HL-60 (cell line): ENCODE data around the gene TNRC18.

ENCODE experiments used
- GABPA ChIP-seq: IDR thresholded peaks from 2 replicates; pipeline ENCODE4 v1.6.1; 2012; ENCODE audit warnings: low read depth
- POLR2AphosphoS5 ChIP-seq: IDR thresholded peaks from 2 replicates; pipeline ENCODE4 v1.6.1; 2012; ENCODE audit warnings: low read depth
- SPI1 ChIP-seq: IDR thresholded peaks from 2 replicates; pipeline ENCODE4 v1.6.1; 2012; ENCODE audit warnings: low read depth, mild to moderate bottlenecking, borderline replicate concordance
- TF ChIP-seq, protein P1 (sequence below): IDR thresholded peaks from one replicate; pipeline ENCODE4 v1.5.1; 2011; ENCODE audit warnings: low read length, control low read depth, inconsistent platforms; ENCODE audit not compliant: insufficient read depth
- TF ChIP-seq, protein P2 (sequence below): IDR thresholded peaks from 2 replicates; pipeline ENCODE4 v1.6.1; 2012; ENCODE audit warnings: low read depth; ENCODE audit not compliant: insufficient replicate concordance

DNA sequence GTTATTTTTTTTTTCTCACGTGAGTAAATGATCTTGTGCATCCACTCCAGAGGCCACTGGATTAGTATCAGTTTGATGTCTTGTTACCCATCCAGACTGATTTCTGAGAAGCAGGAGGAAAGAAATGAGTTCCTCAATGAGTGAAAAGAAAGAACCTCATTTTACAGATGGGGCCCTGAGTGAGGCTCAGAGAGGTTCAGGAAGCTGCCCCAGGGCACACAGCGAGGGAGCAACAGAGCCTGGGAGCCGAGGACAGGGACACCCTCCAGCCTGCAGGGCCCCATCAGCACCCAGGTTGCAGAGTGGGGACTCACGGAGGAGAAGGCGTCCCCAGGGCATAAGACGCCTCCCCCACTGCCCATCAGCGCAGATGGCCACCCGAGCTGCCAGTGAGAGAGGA lies 30.9 kb upstream of the TNRC18 start:
- TF ChIP-seq, protein P1, sequence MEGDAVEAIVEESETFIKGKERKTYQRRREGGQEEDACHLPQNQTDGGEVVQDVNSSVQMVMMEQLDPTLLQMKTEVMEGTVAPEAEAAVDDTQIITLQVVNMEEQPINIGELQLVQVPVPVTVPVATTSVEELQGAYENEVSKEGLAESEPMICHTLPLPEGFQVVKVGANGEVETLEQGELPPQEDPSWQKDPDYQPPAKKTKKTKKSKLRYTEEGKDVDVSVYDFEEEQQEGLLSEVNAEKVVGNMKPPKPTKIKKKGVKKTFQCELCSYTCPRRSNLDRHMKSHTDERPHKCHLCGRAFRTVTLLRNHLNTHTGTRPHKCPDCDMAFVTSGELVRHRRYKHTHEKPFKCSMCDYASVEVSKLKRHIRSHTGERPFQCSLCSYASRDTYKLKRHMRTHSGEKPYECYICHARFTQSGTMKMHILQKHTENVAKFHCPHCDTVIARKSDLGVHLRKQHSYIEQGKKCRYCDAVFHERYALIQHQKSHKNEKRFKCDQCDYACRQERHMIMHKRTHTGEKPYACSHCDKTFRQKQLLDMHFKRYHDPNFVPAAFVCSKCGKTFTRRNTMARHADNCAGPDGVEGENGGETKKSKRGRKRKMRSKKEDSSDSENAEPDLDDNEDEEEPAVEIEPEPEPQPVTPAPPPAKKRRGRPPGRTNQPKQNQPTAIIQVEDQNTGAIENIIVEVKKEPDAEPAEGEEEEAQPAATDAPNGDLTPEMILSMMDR: no peak
- TF ChIP-seq, protein P2, sequence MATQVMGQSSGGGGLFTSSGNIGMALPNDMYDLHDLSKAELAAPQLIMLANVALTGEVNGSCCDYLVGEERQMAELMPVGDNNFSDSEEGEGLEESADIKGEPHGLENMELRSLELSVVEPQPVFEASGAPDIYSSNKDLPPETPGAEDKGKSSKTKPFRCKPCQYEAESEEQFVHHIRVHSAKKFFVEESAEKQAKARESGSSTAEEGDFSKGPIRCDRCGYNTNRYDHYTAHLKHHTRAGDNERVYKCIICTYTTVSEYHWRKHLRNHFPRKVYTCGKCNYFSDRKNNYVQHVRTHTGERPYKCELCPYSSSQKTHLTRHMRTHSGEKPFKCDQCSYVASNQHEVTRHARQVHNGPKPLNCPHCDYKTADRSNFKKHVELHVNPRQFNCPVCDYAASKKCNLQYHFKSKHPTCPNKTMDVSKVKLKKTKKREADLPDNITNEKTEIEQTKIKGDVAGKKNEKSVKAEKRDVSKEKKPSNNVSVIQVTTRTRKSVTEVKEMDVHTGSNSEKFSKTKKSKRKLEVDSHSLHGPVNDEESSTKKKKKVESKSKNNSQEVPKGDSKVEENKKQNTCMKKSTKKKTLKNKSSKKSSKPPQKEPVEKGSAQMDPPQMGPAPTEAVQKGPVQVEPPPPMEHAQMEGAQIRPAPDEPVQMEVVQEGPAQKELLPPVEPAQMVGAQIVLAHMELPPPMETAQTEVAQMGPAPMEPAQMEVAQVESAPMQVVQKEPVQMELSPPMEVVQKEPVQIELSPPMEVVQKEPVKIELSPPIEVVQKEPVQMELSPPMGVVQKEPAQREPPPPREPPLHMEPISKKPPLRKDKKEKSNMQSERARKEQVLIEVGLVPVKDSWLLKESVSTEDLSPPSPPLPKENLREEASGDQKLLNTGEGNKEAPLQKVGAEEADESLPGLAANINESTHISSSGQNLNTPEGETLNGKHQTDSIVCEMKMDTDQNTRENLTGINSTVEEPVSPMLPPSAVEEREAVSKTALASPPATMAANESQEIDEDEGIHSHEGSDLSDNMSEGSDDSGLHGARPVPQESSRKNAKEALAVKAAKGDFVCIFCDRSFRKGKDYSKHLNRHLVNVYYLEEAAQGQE: no peak
- TF ChIP-seq SPI1 (no peak), GABPA (no peak), POLR2AphosphoS5 (no peak)
